Stomach (tissue), 9 donors: ENCODE measurements around the gene DLL3. TPM values are rescaled to one million over a fixed set of nuclear protein-coding genes. Genes with fewer than 3 reads are reported as not detected.
"Not testable (repeated sequence)": the region's sequence is repeated elsewhere in the genome, so short reads cannot be mapped to it uniquely, and the experiment has no call there.

Source experiments
- DNase-seq, 2 donors: peaks; one replicate each; pipeline versions ENCODE4 v3.0.0 to v3.0.0-alpha.2; 2013 to 2019
- H3K27ac ChIP-seq, 5 donors: fragments of 200-600 bp in 4 of 5; sonication (generic) in 4 of 5; one replicate each; pipeline ENCODE4 v1.5.1; 2013 to 2019; ENCODE audit warnings: mild to moderate bottlenecking in 1 of 5, moderate library complexity in 1 of 5
- H3K27me3 ChIP-seq, 3 donors: fragments of 200-600 bp; sonication (generic); one replicate each; pipeline ENCODE4 v1.5.1; 2017 to 2019; ENCODE audit warnings: mixed run types in 1 of 3
- H3K36me3 ChIP-seq, 4 donors: fragments of 200-600 bp; sonication (generic); 1 replicate in 3 of 4; 2 replicates in 1 of 4; pipeline ENCODE4 v1.5.1; 2016 to 2019
- H3K4me1 ChIP-seq, 4 donors: fragments of 200-600 bp; sonication (generic); one replicate each; pipeline ENCODE4 v1.5.1; 2016 to 2019
- H3K4me3 ChIP-seq, 4 donors: fragments of 200-600 bp; sonication (generic) in 3 of 4; one replicate each; pipeline ENCODE4 v1.5.1; 2016 to 2019; ENCODE audit warnings: mild to moderate bottlenecking in 1 of 4
- H3K9me3 ChIP-seq, 4 donors: fragments of 200-600 bp; sonication (generic); one replicate each; pipeline ENCODE4 v1.5.1; 2016 to 2019
- EP300 ChIP-seq: sonication (generic); formaldehyde crosslinking; IDR thresholded peaks from one replicate; pipeline ENCODE4 v1.6.1; 2017; ENCODE audit warnings: antibody characterized with exemption
- POLR2A ChIP-seq, 4 donors: fragments of 450-650 bp; IDR thresholded peaks; one replicate each; pipeline ENCODE4 v1.6.1; 2016; ENCODE audit warnings: antibody characterized with exemption in 4 of 4, control low read depth in 2 of 4, mild to moderate bottlenecking in 1 of 4, moderate library complexity in 1 of 4
- POLR2AphosphoS5 ChIP-seq, 3 donors: sonication (generic); formaldehyde crosslinking; IDR thresholded peaks; one replicate each; pipeline ENCODE4 v1.6.1; 2016; ENCODE audit warnings: antibody characterized with exemption in 3 of 3
- WGBS, 5 donors: extraction: QIAGEN DNeasy Blood & Tissue Kit in 3 of 5; methylation state at CpG; one replicate each; pipeline versions ENCODE4 v1.1.5 to v1.1.7; 2013 to 2018; 5-methylcytosine and 5-hydroxymethylcytosine counted together
- intact Hi-C: fragments of 100-400 bp; cut with DNase I; formaldehyde crosslinking; loops from one replicate; pipeline ENCODE4 v1.15.1; 2023; ENCODE audit warnings: low total_unique reads
- polyA plus RNA-seq, 3 donors: library from polyadenylated mRNA; stranded (reverse); fragments of 200-250 nt; gene quantifications; one replicate each; pipeline ENCODE4 v1.2.3, GENCODE V29; 2013
- total RNA-seq, 5 donors: library from RNA; depleted of rRNA; stranded (reverse); fragments of >200 nt; gene quantifications; one replicate each; pipeline versions ENCODE4 v1.1.0 to v1.2.3, GENCODE V29; 2014 to 2016
- TF ChIP-seq, protein P1 (sequence below), 7 experiments: fragments of 450-650 bp in 4 of 7; fragments of 200-600 bp in 3 of 7; sonication (generic) in 3 of 7; IDR thresholded peaks; one replicate each; pipeline ENCODE4 v1.5.1; 2016 to 2019; ENCODE audit warnings: antibody characterized with exemption in 7 of 7, control low read depth in 2 of 7, mild to moderate bottlenecking in 1 of 7
- donor health status: healthy with polysubstance abuse.
- donor health status: Bipolar disorder and iron deficiency.
- donor health status: healthy.

DLL3 gene
- total and polyA plus RNA-seq, 8 donors: 0.08 TPM; not detected in 7

DNA sequence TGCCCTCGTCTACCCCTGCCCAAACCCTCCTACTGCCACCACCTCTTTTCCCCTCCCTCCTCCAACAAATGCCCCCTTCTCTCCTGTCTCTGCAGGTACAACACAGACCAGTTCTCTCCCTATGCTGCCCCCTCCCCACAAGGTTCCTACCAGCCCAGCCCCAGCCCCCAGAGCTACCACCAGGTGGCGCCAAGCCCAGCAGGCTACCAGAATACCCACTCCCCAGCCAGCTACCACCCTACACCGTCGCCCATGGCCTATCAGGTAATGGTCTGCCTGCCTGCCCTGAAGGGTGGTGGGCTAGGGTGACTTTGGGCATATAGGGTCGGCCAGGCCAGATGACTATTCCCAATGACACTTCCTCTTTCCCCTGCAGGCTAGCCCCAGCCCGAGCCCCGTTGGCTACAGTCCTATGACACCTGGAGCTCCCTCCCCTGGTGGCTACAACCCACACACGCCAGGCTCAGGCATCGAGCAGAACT is 24.6 kb upstream of the DLL3 start:
- TF ChIP-seq, protein P1, sequence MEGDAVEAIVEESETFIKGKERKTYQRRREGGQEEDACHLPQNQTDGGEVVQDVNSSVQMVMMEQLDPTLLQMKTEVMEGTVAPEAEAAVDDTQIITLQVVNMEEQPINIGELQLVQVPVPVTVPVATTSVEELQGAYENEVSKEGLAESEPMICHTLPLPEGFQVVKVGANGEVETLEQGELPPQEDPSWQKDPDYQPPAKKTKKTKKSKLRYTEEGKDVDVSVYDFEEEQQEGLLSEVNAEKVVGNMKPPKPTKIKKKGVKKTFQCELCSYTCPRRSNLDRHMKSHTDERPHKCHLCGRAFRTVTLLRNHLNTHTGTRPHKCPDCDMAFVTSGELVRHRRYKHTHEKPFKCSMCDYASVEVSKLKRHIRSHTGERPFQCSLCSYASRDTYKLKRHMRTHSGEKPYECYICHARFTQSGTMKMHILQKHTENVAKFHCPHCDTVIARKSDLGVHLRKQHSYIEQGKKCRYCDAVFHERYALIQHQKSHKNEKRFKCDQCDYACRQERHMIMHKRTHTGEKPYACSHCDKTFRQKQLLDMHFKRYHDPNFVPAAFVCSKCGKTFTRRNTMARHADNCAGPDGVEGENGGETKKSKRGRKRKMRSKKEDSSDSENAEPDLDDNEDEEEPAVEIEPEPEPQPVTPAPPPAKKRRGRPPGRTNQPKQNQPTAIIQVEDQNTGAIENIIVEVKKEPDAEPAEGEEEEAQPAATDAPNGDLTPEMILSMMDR (IDR thresholded peaks at IDR 0.05): peak in 5 of 7 experiments; percentile 52 to 79 (median 76)
- no peak for TF ChIP-seq POLR2AphosphoS5 (IDR thresholded peaks at IDR 0.05)
- intact Hi-C loops: loop anchor here (10.0 kb wide), 1 partner anchor 61 kb away; the partner anchor contains the start of gene EID2B
- Histone ChIP-seq H3K4me3 (no peak overlapping the region), H3K9me3 (no peaks in the 10 kb centered on the region), H3K36me3 (peaks cover 67 to 86% (median 80%) of the 10 kb centered on the region in 4 donors), H3K27ac (peak overlapping the region in 1 of 5 donors; percentile 13), H3K27me3 (no peaks in the 10 kb centered on the region), H3K4me1 (peaks cover 0 to 5% (median 0%) of the 10 kb centered on the region in 4 donors)
- peak; percentile 52 to 80 for DNase-seq
- WGBS, 5 donors: 48 to 51% (median 51%) methylated on average over 7 to 9 of the region's 9 CpGs

- H3K4me1 ChIP-seq: peaks cover 6 to 10% (median 9%) of the 10 kb centered on the region in 4 donors
- no peaks in the 10 kb centered on the region for H3K9me3 ChIP-seq
- H3K4me3 ChIP-seq: no peak overlapping the region
- H3K36me3 ChIP-seq: peaks cover 51 to 70% (median 65%) of the 10 kb centered on the region in 4 donors
- no peak for DNase-seq
- no peak overlapping the region for H3K27ac ChIP-seq
- H3K27me3 ChIP-seq: no peaks in the 10 kb centered on the region
- intact Hi-C loops: loop anchor here (10.0 kb wide), 1 partner anchor 59 kb away; the partner anchor contains the start of gene EID2B
- WGBS, 5 donors: 87 to 100% (median 96%) methylated on average over 2 of the region's 2 CpGs
- TF ChIP-seq POLR2AphosphoS5 (IDR thresholded peaks at IDR 0.05): no peak
- TF ChIP-seq, protein P1 (IDR thresholded peaks at IDR 0.05): no peak
- TF ChIP-seq POLR2A (IDR thresholded peaks at IDR 0.05): no peak
- TF ChIP-seq EP300: no peak
Measured at GRCh38 chr19:39475748-39476147, 23.0 kb upstream of the DLL3 start.

GRCh38 chr19:39479319-39479801 is 19.4 kb upstream of the DLL3 start:
- intact Hi-C loops: loop anchor here (10.0 kb wide), 1 partner anchor 55 kb away; the partner anchor contains the start of gene EID2B
- not testable (repeated sequence) for H3K9me3 ChIP-seq, H3K27me3 ChIP-seq, H3K4me3 ChIP-seq, DNase-seq
- Histone ChIP-seq H3K27ac (peak overlapping the region in 1 of 5 donors; percentile 91), H3K36me3 (peaks cover 19 to 51% (median 46%) of the 10 kb centered on the region in 4 donors), H3K4me1 (peaks cover 15 to 28% (median 21%) of the 10 kb centered on the region in 4 donors)
- 68 to 75% (median 72%) methylated on average over 11 of the region's 11 CpGs for WGBS, 5 donors

- 31 to 43% (median 41%) methylated on average over 10 of the region's 10 CpGs for WGBS, 5 donors
- no peak for TF ChIP-seq POLR2A (IDR thresholded peaks at IDR 0.05)
- TF ChIP-seq, protein P1 (IDR thresholded peaks at IDR 0.05): no peak
- TF ChIP-seq EP300: no peak
- TF ChIP-seq POLR2AphosphoS5 (IDR thresholded peaks at IDR 0.05): no peak
- Histone ChIP-seq H3K36me3 (peaks cover 14 to 51% (median 46%) of the 10 kb centered on the region in 4 donors), H3K4me3 (peak overlapping the region; percentile 90 to 98 (median 93)), H3K27me3 (no peaks in the 10 kb centered on the region), H3K9me3 (no peaks in the 10 kb centered on the region), H3K27ac (peak overlapping the region; percentile 80 to 91 (median 86)), H3K4me1 (peaks cover 15 to 28% (median 21%) of the 10 kb centered on the region in 4 donors)
- no peak for DNase-seq
- intact Hi-C loops: loop anchor here (10.0 kb wide), 1 partner anchor 55 kb away; the partner anchor contains the start of gene EID2B
Measured at GRCh38 chr19:39479916-39480315, 18.8 kb upstream of the DLL3 start.
